Pulmonary artery endothelial cell (primary cell): ENCODE measurements around the gene BRME1. TPM values are rescaled to one million over a fixed set of nuclear protein-coding genes. Genes with fewer than 3 reads are reported as not detected.

ENCODE experiments used
- DNase-seq: peaks from one replicate; pipeline ENCODE4 v3.0.0-alpha.2; 2011; ENCODE audit warnings: low read depth, low spot score
- total RNA-seq: library from RNA; depleted of rRNA; stranded (reverse); fragments of >200 nt; gene quantifications from 2 replicates; pipeline ENCODE4 v1.2.3, GENCODE V29; 2014

BRME1 gene
- total RNA-seq, 1 donor from 2014 or later = 0.73 TPM

- DNase-seq = no peak
These were observed 17.6 kb downstream of the BRME1 start for GRCh38 chr19:13888281-13888680.

- no peak for DNase-seq
These were observed 18.4 kb downstream of the BRME1 start for GRCh38 chr19:13887517-13887916.

- no peak for DNase-seq
These were observed 18.9 kb downstream of the BRME1 start for GRCh38 chr19:13887018-13887436.

GRCh38 chr19:13885826-13886365 lies 20.0 kb downstream of the BRME1 start:
- DNase-seq = no peak

DNA sequence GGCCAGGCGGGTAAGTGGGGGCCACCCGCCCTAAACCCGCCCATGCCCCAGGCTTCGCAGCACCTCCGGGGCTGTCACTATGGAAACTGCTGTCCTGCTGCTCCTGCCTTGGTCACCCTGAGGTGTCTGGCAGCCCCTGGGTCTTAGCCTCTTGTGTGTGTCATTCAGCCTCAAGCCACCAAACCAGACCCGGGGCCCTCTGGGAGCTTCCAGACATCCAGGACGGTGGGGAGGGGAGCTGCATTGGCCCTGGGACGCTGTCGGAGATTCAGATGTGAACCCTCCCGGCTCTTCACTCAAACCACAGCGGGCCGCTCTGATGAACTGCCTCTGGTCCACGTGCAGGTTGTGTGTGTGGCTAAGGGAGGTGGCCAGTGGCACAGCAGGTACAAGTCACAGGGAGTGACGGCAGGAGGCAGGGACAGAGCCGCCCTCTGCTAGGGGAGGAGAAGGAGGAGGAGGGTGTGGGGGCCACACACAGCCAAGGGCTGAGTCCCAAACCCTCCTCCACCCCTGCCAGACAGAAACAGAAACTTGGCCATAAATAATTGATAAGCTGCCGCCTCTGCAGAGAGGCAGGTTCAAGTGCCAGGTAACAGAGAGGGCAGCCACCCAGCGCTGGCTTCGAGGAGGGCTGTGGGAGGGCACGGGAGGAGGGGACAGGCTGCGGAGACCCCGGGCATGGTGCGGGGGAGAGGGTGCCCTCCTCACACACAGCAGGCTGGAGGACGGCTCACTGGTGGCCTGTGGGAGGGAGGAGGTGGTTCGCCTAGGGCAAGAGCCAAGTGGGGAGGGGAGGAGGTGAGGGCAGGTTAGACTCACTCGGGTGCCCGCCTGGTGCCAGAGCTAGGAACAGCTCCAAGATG lies 21.0 kb downstream of the BRME1 start:
- DNase-seq = no peak

DNA sequence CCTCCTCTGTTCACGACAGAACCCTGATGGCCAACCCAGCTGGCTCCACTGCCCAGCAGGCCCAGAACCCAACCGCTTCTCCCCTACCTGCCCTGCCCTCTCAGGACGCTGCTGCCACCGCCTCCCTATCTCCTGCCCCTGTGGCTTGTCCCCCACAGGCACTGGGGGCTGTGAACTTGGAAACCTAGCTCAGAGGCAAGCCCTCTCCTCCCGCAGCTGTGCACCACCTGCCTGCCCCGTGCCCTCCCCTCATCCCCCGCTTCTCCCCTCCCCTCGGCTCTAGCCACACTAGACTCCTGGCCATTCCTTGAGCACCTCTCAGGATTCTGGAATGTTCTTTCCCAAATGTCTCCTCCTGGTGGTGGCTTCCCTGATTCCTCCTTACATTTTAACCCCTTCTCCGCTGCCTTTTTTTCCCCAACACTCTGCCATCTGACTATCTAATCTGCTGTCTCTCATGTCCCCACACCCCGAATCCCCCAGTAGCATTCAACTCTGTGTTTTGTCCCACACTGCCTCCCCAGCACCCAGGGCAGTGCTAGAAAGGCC lies 22.3 kb downstream of the BRME1 start:
- no peak for DNase-seq

- no peak for DNase-seq
These were observed 23.1 kb downstream of the BRME1 start for GRCh38 chr19:13882836-13883235.

- no peak for DNase-seq
These were observed 23.5 kb downstream of the BRME1 start for GRCh38 chr19:13882419-13882795.

DNA sequence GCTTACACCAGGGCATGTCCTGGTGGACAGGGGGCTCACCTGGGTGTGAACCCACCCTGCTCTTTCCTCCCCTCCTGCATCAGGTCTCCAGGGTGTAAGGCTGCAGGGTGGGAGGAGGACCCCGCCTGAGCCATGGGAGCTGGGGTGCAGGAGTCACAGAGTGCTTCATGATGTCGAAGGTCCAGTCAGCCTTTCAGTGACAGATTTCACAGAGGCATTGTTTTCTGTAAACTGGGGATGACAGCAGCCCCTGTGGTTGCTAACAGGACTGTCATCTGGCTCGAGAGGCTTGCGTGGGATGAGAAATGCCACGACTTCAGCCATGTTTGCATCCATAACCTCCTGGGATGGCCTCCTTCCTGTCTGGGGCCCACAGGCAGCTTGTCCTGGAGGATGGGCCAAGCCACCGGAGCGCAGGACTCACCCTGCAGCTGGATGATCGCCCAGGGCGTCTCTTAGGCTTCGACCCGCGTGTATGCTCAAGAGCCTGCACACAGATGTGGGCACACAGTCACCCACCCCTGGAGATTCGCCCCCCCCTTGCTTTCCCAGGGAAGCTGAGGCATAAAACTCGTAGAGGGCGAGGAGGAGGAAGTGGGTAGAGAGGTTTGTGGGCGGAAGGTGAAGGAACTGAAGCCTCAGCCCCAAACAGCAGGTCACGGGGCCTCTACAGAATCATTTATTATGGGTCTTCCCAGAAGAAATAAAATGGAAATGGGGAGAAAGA lies 24.1 kb downstream of the BRME1 start:
- no peak for DNase-seq

DNA sequence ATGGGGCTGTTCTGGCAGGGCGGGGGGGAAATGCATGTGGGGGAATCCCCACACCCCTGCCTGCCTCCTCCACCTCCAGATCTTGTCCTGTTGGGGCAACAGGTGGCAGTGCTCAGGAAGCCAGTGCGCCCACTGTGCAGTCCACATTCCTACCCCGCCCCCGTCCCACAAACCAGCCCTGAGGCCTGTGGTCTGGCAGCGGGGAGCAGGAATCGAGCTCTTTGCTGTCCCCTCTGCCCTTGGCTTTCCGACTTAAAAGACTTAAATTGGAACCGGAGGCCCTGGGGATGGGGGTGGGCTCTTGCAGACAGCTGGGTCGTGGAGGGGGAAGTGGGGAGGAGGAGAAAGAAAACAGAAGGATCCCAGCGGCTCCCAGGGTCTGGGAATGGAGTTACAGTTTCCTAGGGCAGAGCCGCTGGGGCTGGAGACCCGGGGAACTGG lies 24.6 kb downstream of the BRME1 start:
- no peak for DNase-seq

DNA sequence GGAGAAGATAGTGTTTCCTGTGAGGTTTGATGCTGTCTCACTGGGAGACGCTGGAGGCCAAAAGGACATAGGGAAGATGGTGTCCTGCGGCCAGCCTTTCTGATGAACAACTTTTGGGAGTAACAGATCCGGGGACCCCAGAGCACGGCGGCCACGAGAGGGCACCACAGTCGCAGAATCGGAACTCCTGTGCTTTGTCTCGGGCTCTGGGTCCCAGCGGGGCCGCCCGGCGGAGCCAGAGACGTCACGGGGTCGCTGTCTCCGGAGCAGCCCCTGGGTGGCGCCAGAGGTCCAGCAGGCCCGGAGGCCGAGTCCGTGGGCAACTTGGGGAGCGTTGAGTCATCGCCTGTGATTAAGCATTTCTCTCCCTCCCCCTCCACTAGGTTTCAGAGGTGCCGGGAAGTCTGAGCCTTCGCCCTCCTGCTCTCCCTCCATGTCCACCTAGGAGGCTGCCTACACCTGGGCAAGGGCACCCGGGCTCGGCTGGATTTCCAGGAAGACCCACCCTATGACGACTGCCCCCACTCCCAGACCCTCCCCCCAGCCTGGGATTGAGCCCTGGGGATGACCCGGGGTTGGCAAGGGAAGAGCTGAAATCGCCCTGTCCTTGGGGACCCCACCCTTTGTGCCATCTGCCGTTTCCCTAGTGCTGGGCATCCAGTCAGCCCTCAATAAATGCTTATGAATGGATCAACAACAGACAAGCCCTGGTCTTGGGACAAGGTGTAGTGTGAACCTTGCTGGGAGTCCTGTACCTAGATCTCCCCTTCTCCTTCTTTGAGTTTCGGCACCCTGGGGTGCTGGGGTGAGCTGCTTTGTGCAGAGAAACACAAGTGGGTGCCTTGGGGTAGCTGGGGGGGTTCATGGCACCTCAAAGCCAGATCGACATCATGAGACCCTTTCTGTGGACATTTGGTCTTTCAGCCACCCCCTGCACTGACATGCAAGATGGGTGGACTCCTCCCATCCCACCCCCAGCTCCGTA lies 25.6 kb downstream of the BRME1 start:
- peak; percentile 63 for DNase-seq

GRCh38 chr19:13877303-13877702 lies 28.6 kb downstream of the BRME1 start:
- no peak for DNase-seq

GRCh38 chr19:13876834-13877233 lies 29.1 kb downstream of the BRME1 start, which contains the start of gene NANOS3:
Gene NANOS3, plus strand, starts transcription at chr19:13877134. Its CDS starts 115 bp downstream, at chr19:13877249.
- no peak for DNase-seq

- DNase-seq = no peak
These were observed 30.1 kb downstream of the BRME1 start for GRCh38 chr19:13875824-13876223.

DNA sequence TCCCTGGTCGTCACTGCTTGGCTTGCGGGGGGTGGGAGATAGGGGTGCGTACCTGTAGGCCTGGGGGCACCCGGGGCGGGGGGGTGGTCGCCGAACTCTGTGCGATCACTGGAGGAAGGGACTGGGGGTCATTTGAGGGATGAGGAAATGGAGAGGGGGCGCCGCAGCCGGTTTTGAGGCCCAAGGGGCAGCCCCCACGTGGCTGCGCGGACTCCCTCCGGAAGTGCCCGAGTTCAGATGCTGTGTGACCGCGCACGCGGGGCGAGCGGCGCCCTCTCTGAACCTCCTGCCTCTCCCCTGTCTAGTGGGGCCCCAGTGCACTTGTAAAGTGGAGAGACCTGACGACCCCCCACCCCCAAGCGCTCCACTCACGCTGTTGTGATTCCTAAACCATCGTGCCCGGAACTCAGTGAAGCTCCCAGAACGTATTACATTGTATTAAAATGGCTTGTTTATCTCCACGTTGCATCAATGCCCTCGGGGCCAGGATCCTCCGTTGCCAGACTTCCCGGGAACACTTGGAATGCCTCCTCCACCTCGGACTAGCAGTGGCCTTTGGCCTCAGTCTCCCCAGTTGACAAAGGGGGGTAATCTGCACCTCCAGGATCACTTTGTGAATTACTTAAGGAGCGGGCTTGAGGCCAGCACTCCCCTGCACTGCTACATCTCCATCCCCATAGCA lies 31.9 kb downstream of the BRME1 start:
- no peak for DNase-seq

DNA sequence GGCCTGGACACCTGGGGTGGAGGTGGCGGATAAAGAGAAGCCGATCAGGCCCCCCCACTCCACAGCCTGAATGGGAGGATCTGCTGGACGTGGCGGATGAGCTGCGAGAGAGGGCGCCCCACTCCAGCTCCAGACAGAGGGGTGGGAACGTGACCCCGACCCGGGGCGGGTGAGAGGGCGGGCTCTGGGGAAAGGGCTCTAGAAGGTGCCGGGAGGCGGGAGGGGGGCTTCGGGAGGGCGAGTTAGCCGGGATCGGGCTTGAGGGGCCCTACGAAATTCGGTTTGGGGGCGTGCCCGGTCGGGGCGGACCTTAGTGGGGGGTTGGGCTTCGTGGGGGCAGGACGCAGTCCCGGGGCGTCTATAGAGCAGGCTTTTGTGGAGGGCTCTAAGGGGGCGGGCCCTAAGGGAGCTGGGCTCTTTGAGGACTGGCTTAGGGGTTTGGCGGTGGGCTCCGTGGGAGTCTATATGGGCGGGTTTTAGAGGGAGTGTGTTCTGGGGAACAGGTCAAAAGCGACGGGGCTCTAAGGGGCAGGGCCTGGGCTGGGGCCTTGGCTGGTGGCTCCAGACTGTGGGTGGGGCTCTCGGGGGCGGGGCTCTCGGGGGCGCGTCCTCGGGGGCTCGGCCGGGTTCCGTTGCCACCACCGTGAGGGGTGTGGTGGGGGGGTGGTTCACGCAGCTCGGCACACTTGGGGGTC lies 33.1 kb downstream of the BRME1 start:
- DNase-seq = no peak

GRCh38 chr19:13872339-13872694 lies 33.6 kb downstream of the BRME1 start:
- no peak for DNase-seq

DNA sequence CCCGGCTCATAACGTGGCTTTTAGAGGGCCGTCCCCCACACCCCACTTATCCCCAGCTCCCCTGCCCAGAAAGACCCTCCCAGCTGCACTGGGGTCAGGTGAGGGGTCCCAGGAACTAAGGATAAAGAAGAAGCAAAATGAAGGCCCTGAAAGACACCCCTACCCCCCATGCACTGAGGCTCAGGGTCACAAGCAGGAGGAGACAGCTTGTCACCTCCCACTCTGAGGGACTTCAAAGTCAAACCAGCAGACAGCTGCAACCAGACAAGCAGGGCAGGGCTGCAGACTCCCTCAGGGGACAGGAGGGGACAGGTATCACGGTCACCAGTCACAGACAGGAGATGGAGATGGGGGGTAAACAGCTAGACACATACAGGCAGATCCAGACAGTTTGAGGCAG lies 35.0 kb downstream of the BRME1 start:
- no peak for DNase-seq

- DNase-seq = no peak
These were observed 36.6 kb downstream of the BRME1 start for GRCh38 chr19:13869281-13869680.

DNA sequence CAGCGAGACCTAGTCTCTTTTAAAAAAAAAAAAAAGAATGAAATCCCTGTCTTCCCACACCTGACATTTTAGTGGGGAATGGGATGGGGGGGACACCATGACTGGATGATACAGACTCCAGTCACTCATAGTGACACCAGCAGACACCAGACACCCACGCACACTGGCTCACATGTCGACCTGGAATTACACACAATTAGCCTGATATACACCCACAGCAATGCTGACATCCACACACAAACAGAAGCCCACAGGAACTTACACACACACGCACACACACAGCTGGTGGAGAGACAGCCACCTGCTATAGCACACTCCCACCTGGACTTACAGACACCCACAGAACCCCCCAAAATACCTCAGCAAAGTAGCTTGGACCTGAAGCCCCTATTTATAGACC lies 37.3 kb downstream of the BRME1 start:
- no peak for DNase-seq
